Measurements from ENCODE around the gene CTDSPL.

CTDSPL gene

GRCh38 chr3:37888421-37888820 lies 26.7 kb downstream of the CTDSPL start:
- in situ Hi-C loops (cut with MboI; ENCODE audit: low sequenced_read_pairs): no loop called here

DNA sequence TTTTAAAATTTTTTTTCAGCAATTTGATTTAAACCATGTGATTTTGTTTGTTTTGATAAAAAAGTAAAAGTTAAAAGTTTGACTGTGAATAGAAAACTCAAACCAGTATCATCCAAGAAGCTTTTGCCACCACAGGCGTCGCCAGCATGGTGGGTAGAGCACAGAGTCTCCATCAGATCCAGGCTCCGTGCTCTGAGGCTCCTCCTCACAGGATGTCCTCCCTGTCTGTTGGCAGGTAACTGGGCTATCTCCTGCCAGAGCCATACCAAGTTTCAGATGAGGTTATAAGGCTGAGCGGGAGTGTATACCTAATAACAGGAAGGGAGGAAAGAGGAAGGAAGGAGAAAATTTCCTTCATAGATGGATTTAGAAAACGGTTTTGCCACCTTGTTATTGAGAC lies 28.8 kb downstream of the CTDSPL start:
- in situ Hi-C loops (cut with MboI; ENCODE audit: low sequenced_read_pairs): no loop called here

DNA sequence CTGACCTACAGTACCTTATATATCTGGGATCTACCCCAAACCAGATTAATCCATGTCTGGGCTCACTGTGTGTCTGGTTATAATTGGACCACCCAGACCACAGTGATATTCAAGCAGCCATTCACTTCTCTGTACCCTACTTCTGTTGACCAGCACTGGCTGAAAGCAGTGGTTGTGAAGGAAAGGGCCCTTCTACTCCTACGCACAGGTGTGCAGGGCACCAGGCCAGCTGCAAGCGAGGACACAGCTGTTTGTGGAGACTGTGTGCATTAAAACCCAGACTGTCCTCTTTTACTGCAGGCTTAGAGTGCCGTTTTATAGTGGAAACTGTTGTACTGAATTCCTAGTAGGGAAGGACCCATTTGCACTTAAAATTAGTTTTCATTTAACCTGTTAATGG lies 29.5 kb downstream of the CTDSPL start:
- in situ Hi-C loops (cut with MboI; ENCODE audit: low sequenced_read_pairs): no loop called here

DNA sequence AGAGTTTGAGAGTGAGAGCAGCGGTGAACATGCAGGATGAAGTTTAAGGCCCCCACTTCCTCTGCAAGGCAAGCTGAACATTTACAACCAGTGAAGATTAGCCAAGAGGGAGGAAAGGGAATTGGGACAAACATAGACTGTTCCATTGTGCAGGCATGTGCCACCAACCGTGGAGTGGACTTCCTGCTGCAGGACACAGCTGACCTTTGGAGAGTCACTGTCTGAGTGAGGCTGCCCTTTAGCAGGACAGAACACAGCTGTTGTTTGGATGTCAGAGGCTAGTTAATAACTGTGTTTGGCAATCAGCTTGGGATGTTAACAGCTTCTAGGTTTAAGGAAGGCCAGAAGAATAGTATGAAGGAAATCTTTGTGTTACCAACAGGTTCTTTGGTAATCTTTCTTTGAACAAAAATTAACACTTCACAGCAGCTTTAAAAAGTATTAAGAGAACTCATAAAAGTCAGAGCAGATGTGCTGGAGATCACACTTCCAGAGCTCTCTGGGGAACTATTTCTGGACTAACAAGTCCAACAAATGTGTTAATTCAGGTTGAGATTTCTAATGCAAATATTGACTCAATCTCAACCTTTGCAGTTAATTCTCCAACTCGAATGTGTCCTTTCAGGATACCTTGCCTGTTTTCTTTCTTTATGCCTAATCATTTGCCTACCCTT lies 31.4 kb downstream of the CTDSPL start:
- in situ Hi-C loops (cut with MboI; ENCODE audit: low sequenced_read_pairs): no loop called here

GRCh38 chr3:37896827-37897226 lies 35.1 kb downstream of the CTDSPL start:
- in situ Hi-C loops (cut with MboI; ENCODE audit: low sequenced_read_pairs): no loop called here

DNA sequence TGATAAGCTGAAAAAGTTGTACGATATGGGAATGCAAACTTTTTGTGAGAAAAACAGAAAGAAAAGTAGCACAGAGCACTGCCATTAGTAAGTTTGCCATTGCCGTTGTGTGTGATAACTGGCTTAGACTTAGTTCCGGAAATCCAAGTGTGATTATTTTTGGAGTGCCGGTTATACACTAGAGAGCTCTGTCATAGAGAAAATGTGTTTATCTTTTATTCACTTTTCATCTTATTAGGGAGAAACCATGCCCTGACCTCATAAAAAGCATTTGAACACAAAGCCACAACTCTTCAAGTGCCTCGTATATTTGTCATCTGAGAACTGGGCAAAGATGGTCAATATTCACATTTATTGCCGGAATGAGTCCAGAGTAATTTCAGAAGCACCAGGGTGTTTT lies 36.1 kb downstream of the CTDSPL start:
- in situ Hi-C loops (cut with MboI; ENCODE audit: low sequenced_read_pairs): no loop called here

- in situ Hi-C loops (cut with MboI; ENCODE audit: low sequenced_read_pairs): no loop called here
These were observed 36.7 kb downstream of the CTDSPL start for GRCh38 chr3:37898424-37898823.

DNA sequence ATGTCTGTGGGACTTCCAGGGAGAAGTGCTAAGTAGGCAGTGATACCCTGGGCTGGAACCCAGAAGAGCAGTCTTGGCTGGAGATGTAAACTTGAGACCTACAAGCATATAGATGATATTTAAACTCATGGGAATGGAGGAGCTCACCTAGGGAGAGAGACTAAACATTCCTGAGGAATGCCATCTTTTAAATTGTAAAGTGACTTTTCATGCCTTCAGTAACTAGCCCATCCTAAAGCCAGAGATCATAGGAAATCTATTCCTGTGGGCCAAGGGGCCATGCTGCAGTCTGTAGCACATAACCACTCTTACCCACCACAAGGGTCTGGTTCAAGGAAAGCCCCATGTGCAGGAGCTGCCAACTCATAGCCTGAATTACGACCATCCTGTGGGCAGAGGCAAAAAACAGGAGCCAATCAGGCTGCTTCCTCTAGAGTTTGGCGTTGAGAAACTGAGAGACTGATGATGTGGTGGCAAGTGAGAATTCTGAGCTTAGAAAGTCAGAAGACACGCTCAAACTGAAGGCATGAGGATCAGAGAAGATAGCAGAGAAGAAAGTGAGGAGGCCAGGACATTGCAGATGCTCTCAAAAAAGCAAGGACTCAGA lies 37.5 kb downstream of the CTDSPL start:
- in situ Hi-C loops (cut with MboI; ENCODE audit: low sequenced_read_pairs): no loop called here

DNA sequence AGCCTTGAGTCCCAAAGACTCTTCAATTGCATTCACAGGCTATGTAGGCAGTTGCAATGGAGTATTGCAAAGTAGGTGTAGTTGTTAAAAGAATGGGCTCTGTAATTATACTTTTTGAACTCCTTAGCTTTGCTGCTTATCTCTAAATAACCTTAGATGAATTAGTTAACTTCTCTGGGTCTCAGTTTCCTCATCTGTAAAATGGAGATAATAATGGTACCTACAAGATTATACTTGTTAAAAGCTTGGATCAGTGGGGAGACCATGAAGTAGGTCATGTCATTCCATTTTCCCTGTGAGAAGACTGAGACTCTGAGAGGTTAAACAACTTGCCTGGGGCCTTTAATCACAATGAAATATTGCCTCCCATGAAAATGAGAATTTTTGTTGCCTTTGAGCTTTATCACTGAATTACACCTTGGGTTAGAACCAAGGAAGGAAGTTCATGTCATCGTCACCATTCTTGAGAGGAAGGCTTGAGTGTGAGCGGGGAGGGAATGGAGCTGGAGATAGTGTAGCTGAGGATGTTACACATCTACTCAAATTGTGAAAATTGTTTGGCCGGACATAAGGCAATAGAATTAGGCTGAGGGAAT lies 38.1 kb downstream of the CTDSPL start:
- in situ Hi-C loops (cut with MboI; ENCODE audit: low sequenced_read_pairs): no loop called here

- in situ Hi-C loops (cut with MboI; ENCODE audit: low sequenced_read_pairs): no loop called here
These were observed 40.0 kb downstream of the CTDSPL start for GRCh38 chr3:37901721-37902120.

DNA sequence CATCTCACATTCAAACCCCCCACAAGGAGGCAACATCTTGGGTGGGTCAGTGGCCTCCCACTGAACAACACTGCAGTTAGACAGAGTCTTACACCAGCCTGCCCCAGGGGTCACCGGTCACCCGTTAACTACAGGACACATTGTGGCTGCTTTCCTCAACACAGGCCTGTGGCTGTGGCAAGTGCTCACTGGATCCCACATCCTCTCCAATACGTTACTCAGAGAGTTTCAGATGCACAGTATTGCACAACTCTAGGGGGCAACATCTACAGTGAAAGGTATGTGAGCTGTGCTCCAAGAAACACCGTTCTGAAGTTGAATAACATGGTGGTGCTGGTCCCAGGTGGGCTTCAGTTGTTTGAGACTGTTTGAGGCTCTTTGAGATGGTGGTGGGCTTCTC lies 41.0 kb downstream of the CTDSPL start:
- in situ Hi-C loops (cut with MboI; ENCODE audit: low sequenced_read_pairs): no loop called here

GRCh38 chr3:37903320-37903719 lies 41.6 kb downstream of the CTDSPL start:
- in situ Hi-C loops (cut with MboI; ENCODE audit: low sequenced_read_pairs): no loop called here

DNA sequence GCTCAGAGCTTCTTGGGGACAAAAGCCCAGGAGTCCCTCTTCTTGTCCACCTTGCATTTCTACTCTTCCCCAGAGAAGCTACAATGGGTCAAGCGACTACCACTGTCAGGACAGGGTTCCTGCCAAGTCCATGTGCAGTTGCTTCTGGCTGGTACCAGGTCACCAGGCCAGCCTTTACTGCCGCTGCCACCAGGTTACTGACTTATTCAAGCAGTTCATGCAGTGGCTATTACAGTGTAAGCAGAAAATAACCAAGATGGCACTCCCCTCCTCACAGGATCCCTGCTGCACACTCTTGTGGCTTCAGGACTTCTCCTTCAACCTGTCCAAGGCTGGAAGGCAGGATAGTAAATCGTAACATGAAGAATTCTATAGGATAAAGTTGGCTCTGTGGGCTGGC lies 42.1 kb downstream of the CTDSPL start:
- in situ Hi-C loops (cut with MboI; ENCODE audit: low sequenced_read_pairs): no loop called here

DNA sequence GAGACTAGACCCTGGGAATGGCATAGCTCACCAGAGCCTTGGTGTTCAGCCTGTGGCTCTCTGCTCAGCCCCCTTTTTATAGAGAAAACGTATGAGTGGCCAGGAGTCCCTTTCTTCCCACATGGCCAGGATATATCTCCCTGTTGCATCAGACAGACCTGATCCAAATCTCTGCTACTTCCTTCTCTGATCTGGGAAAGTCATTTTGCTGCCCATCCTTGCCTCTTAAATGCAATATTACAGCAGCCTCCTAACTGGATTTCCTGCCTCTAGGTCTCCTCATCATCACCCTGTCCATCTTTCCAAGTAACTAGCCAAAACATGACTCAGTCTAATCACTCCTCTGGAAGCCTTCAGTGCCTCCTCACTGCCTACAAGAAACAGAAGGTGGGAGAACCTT lies 42.9 kb downstream of the CTDSPL start:
- in situ Hi-C loops (cut with MboI; ENCODE audit: low sequenced_read_pairs): no loop called here

DNA sequence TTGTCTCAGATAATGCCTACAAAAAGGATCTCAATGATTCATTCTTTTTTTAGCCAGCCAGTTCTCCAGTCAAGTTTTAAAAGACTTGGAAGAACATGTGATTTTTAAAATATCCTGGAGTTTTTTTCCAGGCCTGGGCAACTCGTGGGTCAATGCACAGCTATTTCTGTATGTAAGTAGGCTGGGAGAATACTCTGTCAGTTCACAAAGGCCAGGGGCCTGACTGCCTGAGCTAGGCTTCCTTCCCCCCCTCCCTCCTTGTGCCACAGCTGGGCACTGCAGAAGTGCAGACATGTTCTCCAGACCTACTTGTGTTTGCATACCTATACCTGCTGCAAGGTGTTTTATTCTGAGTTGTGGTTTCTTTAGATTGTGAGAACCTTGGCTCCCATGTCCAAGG lies 43.7 kb downstream of the CTDSPL start:
- in situ Hi-C loops (cut with MboI; ENCODE audit: low sequenced_read_pairs): no loop called here

DNA sequence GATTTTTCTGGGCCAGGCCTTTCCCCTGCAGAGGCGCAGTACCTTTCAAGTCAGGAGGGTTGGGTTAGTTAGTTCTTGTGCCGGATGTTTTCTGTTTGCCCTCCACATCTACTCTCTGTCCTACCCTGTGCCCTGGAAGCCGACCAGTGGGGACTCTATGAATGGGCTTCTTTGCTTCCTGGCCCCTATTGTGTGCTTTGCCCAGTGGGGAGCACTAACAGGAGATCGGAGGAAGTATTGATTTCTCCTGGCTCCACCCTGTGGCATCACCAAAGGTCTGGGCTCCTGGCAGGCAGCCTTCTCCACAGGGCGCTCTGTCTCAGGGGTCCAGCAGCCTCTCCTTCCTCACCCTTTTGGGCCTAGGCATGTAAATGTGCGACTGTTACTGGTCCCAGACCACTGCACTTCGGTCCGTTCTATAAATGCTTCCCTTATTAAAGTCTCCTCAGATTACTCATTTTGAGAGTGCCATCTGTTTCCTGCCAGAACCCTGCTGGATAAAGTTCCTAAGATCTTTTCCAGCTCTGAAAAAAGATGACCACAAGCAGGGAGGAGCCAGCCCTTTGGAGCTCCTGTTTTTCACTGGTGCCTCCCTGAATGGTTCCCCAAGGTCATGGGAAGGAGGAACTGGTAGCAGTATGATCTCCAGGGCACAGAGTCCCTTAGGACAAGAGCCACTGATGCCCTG lies 44.5 kb downstream of the CTDSPL start:
- in situ Hi-C loops (cut with MboI; ENCODE audit: low sequenced_read_pairs): no loop called here

- in situ Hi-C loops (cut with MboI; ENCODE audit: low sequenced_read_pairs): no loop called here
These were observed 45.1 kb downstream of the CTDSPL start for GRCh38 chr3:37906734-37907282.

GRCh38 chr3:37907371-37907770 lies 45.7 kb downstream of the CTDSPL start:
- in situ Hi-C loops (cut with MboI; ENCODE audit: low sequenced_read_pairs): no loop called here

DNA sequence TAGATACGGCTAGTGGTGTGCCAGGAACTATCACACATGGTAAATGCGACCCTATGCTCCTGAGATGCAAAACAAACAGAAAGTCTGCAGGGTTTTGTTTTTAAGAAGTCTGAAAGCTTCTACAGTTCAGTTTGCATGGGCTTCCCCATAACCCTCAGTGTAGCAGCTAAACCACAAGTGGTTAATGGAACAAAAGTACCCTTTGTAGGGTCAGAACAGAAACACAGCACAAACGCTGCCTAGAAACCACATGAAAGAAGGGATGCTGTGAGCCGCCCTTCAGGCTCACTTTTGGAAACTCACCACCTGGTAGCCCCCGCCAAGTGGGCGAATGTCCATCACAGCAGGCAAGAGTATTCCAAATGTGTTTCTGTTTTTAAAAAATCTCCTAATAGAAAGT lies 46.2 kb downstream of the CTDSPL start:
- in situ Hi-C loops (cut with MboI; ENCODE audit: low sequenced_read_pairs): no loop called here

DNA sequence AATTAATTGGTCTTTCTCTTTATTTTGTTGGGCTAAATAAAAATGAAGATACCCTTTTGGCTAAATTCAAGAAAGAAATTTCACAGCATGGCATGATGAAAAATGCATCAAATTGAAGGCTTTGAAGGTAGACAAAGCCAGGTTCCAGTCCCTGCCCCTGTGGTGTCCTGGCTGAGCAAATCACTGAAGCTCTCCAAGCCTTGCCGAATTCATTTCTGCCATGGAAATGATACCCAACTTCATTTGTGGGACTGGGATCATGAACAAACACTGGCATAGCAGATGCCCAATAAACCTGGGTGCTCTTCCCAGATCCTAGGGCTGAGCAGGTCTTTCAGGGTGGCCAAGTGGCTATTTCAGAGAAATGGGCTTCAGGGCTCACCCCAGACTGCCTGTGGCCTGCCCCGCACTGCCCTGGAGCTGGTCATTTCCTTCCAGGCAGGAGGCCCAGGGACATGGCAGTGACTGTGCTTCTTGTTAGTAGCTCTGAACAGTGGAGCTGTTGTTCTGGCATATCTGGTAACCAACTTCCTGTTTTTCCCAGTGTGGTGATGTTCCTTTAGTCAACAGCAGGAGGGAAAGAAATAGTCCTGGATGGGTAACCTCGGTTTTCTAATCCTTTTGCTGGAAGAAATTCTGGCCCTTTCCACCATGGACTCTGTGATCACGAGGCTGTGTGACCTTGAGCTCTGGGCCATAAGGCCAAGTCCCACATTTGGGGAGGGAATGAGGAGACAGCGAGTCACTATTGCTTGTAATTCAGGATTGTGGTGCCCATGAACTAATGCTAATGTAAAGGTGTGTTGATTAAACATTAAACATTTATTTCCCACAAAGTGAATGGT lies 47.6 kb downstream of the CTDSPL start:
- in situ Hi-C loops (cut with MboI; ENCODE audit: low sequenced_read_pairs): no loop called here

Data from HL-60/S4 treated with phorbol 12-myristate 13-acetate at 8.2 ng/mL for 4 days and 3 days (cell line).